Hematopoietic multipotent progenitor cell treated with erythropoietin and hydrocortisone succinate and interleukin-3 and kit ligand, for 4 days (in vitro differentiated cells): ENCODE data around the gene UPB1.
"Not testable (repeated sequence)": the region's sequence is repeated elsewhere in the genome, so short reads cannot be mapped to it uniquely, and the experiment has no call there.

Experiments
- DNase-seq: peaks from one replicate; pipeline ENCODE4 v3.0.0-alpha.2; 2015

Gene UPB1

DNA sequence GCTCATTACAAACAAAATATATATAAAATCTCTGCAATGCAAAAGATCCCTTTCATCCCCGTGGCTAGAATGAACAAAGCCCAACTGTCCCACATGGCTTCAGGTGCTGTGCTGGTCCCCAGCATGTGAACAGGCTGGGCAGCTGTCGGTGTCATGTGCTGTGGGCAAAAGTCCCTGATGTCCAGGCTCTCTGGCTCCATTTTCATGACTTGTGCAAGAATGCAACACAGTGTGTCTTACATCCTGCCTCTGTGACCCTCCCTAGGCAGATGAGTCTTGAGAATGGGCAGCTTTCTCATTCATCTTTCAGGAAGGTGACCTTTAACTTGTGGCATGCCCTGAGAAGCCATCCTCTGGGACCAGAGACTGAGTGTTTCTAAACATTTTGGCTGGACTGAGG, 45.3 kb downstream of the UPB1 start:
- no peak for DNase-seq

DNA sequence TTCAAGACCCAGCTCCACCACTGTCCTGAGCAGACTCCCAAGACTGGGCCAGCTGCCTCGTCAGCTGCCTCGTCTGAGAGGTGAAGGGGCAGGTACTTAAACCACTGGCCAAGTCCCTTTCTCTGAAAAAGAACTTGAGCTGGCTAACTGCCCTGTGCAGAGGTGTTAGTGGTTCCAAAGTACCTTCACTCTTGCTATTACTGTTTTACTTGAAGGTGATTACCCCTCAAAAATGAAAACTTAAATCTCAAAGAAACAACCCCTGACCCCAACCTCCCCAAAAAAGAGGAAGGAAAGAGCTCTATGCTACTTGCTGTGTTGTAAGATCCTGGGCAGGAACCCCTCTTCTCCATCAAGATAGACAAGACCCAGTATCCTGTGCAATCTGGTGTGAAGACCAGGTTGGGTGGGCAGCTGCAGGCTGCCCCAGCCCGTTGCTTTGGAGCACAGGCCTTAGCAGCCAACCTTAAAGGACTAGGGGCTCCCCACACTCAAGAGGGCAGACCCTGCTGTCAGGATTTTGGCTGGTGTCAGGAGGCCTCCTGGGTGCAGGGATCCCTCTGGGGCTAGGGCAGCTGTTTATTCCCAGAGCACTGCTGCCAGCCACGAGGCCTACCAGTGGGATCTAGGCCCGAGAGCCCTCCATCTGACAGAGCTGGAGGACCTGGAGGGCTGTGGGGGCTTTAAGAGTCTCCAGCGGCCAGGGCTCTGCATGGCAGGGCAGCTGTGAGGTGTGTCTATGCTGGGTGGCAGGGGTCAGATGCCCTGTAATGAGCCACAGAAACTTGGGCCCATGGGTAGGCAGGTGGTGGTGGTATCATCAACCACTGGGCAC, 46.8 kb downstream of the UPB1 start:
- peak; percentile 82 for DNase-seq

DNA sequence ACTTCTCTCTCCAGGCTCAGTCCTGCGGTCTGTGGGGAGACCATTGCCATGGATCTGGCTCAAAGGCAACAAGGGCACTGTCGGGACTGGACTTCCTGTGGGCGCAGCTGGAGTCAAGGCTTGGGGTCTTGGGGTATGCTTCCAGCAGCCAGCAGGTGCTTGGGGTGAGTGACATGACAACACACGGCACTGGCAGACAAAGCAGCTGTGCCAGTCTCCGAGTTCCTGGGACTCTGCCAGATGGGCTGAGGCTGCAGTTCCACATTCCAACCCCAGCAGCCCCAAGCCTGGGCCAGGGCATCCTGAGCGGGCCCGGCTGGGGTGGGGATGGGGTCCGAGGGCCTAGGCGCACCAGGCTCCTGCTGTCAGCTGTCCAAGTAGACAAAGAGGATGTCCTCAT, 47.5 kb downstream of the UPB1 start:
- DNase-seq: peak; percentile 54

DNA sequence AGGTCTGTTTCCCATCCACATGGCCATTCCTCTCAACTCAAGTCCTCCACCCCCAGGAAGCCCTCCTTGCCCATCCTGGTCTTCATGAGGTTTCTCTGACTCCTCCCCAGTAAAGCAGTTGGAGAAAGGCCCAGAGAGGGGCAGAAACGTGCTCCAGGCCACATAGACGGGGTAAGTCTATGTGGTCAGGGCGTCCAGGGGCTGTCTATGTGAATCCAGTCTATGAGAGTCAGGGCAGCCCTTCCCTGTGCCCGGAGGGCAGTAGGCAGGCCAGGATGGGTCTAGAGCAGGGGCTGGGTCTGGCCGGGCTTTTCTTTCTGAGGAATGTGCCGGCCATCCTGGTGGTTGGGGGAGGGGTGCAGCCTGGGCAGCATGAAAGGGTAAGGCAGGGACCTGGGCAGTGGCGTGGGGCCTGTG, 48.1 kb downstream of the UPB1 start:
- no peak for DNase-seq

- DNase-seq: no peak
Measured at GRCh38 chr22:24543679-24544243, 48.6 kb downstream of the UPB1 start.

- no peak for DNase-seq
Measured at GRCh38 chr22:24548812-24549211, 53.7 kb downstream of the UPB1 start.

- peak; percentile 51 for DNase-seq
Measured at GRCh38 chr22:24550028-24550901, 55.1 kb downstream of the UPB1 start.

GRCh38 chr22:24550902-24551435, 55.8 kb downstream of the UPB1 start:
- DNase-seq: peak; percentile 73

DNA sequence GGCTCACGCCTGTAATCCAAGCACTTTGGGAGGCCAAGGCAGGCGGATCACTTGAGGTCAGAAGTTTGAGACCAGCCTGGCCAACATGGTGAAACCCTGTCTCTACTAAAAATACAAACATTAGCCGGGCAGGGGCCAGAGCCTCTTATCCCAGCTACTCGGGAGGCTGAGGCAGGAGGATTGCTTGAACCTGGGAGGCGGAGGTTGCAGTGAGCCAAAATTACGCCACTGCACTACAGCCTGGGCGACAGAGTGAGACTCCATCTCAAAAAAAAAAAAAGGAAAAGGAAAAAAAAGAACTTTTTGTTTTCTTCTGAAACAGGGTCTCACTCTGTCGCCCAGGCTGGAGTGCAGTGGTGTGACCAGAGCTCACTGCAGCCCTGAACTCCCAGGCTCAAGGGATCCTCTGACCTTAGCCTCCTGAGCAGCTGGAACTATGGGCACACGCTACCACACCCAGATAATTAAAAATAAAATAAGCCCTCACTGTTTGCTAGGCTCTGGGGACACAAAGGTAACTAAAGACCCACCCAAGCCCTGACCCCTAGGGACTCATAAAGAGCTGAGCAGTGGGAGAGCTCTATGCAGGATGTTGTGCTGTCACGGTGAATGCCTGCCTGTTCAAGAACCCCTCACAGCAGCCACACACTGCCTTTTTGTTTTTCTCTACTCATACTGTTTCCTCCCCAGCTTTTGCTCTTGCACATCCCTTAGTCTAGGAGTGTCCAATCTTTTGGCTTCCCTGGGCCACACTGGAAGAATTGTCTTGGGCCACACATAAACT, 57.6 kb downstream of the UPB1 start:
- DNase-seq: not testable (repeated sequence)

- DNase-seq: peak; percentile 93
Measured at GRCh38 chr22:24553597-24554312, 58.6 kb downstream of the UPB1 start.

GRCh38 chr22:24554313-24555164, 59.4 kb downstream of the UPB1 start, which contains the start of gene GUCD1:
Gene GUCD1 (minus strand): TSS chr22:24555138. CDS start chr22:24554991, 147 bp downstream.
- DNase-seq: peak; percentile 63

GRCh38 chr22:24555165-24556039, 60.3 kb downstream of the UPB1 start, which contains the start of gene SNRPD3:
Gene SNRPD3 (plus strand): TSS chr22:24555999. CDS start chr22:24557675, 1,676 bp downstream.
- DNase-seq: peak; percentile 100

DNA sequence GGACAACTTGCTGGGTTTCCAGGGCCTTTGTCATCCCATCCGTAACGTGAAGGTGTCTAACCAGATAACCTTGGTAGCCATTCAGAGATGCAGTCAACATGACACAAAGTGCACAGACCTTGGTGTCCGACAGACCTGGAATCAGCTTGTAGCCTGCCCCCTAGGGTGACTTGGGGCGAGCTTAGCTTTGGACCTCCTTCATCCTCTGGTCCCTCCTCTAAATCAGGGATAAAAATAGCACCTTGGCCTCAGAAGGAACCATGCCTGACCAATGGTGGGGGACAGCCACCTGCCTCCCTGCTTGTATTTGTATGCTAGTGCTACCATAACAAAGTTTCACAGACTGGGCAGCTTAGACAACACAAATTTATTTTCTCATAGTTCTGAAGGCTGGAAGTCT, 64.3 kb downstream of the UPB1 start:
- DNase-seq: no peak

GRCh38 chr22:24563246-24563645, 68.1 kb downstream of the UPB1 start:
- no peak for DNase-seq

DNA sequence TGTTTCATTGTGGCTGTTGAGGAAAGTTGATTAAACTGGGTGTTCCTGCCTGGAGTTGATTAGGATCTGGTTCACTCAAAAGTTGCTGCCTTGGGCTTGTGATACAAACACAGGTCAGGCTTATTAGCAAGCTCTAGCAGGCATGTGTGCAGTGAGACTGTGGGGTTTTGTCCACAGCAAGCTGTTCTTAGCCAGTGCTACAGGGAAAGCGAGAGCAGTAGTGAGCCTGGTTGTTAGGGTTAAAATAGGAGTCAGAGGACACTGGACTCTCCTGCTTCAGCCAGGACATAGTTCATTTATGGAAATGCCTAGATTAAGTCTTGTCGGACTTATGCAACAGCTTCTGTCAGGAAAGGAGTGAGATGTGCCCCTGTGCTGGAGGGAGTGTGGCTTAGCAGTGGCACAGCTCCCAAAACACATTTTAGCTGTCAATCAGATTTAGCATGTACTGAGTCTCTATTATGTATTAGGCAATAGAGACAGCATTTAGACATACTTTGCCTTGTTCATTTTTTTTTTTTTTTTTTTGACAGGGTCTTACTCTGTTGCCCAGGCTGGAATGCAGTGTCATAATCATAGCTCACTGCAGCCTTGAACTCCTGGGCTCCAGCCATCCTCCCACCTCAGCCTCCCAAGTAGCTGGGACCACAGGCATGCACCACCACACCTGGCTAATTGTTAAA, 69.4 kb downstream of the UPB1 start:
- no peak for DNase-seq

GRCh38 chr22:24565077-24565476, 69.9 kb downstream of the UPB1 start:
- no peak for DNase-seq

DNA sequence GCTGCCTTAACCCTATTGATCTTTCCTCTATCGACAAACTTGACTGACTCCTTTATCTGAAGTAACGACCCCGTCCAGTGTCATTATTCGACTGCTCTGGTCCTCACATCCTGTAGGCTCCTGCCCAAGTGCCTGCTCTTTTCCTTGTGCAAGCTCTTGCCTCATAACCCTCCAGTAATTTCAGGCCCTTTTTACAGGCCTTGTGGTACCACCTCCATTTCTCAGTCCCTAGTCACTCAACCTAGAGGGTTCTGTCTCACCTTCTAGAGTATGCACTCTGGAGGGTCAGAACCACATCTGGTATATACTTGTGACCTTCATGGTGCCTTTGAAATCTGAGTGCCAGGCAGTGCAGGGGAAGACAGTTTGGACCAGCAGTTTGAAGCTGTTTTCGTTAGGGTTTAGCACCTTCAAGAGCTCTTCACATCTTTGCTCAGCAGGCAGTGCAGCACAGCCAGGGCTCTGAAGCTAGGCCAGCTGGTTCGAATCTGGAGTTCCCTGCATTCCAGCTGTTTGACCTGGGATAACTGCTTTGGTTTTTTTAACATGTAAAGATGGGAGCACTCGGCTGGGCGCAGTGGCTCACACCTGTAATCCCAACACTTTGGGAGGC, 71.9 kb downstream of the UPB1 start:
- DNase-seq: no peak

- DNase-seq: no peak
Measured at GRCh38 chr22:24567668-24568067, 72.5 kb downstream of the UPB1 start.
